EH (cell line): ENCODE measurements around the gene CLIP1.
"Not testable (repeated sequence)": the region's sequence is repeated elsewhere in the genome, so short reads cannot be mapped to it uniquely, and the experiment has no call there.

Experiments used
- DNase-seq: peaks from one replicate; pipeline ENCODE4 v3.0.0-alpha.2; 2015; ENCODE audit warnings: low read depth

Gene CLIP1

GRCh38 chr12:122435186-122435585 lies 12.7 kb upstream of the CLIP1 start:
- DNase-seq: no peak

GRCh38 chr12:122429043-122429442 lies 6.6 kb upstream of the CLIP1 start:
- not testable (repeated sequence) for DNase-seq

GRCh38 chr12:122427403-122427802 lies 4.9 kb upstream of the CLIP1 start:
- DNase-seq: no peak

DNA sequence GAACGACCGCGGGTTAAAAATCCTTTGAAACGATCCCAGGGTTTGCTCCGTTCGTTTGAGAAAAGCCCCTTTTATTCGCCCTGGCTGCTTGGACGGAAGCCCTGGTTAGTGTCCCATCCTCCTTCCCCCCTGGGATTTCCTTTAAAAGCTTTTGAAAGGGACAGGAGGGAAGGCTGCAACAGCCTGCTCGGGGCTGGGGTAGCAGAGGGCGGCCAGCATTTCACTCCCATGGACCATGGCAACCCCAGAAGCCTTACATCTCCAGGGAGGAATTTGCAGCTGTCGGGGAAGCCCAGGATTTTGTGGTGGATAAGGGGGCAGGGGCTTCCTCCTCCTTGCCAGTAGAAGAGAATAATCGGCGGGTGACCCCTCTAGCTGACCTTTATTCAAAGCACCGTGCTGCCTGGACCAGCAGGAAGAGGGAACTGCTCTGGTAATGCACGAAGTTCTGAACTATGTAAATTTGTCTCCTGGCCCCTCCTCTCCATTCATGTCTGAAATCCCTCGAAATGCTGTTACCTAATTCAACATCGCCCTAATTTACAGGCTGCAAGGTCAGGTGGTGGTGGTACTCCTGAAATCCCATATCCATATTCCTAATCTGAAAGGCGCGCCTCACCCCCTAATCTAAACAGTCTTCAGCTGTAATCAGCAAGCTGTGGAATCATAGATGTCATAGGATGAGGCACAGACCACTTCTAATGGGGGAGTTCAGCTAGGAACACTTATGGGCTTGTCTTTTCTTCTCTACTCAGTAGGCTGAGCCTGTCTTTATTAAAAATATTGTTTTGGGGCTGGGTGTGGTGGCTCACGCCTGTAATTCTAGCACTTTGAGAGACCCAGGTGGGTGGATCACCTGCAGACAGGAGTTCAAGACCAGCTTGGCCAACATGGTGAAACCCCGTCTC lies 1.0 kb upstream of the CLIP1 start:
- DNase-seq: peak; percentile 35

DNA sequence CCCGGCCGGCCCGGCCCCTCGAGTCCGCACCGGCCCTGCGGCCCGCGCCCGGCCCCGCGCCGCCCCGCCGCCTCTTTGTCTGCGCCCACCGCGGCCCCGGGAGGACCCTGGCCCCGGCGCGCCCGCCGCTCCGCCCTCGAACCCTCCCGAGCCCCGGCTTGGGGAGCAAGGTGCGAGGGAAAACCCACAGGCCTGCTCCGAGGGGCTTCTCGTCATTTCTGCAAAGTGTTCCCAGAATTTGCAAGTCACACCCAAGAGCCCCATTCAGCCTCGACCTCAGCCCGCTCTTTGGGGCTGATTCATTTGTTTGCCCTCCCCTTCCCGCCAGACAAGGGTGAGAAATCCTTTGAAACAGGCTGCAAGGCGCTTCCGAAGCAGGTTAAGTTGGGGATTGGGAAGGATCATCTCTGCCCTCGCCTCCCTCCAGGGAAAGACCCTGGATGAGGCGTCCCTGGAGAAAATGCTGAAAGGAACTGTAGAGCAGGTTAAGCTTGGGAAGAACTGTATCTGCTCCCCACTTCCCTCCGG lies 325 bp upstream of the CLIP1 start:
- DNase-seq: peak; percentile 68

GRCh38 chr12:122421187-122421820 lies 1.2 kb downstream of the CLIP1 start:
- peak; percentile 73 for DNase-seq

- DNase-seq: no peak
These were observed 1.9 kb downstream of the CLIP1 start for GRCh38 chr12:122420471-122421162.

DNA sequence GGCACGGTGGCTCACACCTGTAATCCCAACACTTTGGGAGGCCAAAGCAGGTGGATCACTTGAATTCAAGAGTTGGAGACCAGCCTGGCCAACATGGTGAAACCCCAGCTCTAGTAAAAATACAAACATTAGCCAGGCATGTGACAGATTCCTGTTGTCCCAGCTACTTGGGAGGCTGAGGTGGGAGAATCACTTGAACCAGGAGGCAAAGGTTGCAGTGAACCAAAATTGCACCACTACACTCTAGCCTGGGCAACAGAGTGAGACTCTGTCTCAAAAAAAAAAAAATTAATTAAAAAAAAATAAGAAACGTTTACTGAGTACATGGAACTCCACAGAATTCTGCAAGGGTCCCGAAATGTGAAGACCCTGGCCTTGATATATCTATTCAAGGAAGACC lies 3.4 kb downstream of the CLIP1 start:
- DNase-seq: not testable (repeated sequence)

- DNase-seq: not testable (repeated sequence)
These were observed 6.8 kb downstream of the CLIP1 start for GRCh38 chr12:122415665-122416064.

DNA sequence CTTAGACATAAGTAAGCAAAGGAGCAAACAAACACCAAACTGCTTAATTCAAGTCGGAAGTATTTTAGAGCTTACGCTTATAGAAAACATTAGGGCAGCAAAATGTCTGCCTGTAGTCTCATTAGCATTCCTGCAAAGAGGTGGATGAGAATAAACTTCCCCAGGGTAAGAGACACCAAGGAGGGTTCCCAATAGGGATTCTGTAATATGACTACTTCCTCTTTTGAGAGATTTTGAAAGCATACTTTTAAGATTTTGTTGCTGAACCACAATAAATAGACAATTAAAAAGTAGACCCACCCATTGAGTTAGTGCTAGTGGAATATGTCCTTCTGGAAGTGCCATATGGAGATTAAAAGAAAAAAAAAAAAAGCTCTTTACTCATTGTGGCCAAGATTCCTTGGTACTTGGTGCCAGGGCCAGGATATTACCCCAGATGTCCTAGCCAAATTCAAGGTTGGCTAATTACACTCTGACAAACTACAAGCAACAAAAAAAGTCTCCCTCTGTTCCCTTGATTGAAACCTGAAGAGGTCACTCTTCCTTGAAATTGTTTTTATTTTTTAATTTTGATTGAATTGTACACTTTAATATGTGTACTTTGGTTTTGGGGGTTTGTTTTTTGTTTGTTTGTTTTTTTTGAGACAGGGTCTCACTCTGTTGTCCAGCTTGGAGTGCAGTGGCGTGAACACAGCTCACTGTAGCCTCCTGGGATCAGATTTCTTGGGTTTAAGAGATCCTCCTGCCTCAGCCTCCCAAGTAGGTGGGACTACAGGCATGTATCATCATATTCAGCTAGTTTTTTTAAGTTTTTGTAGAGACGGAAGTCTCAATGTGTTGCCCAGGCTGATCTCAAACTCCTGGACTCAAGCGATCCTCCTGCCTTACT lies 8.7 kb downstream of the CLIP1 start:
- peak; percentile 45 for DNase-seq

DNA sequence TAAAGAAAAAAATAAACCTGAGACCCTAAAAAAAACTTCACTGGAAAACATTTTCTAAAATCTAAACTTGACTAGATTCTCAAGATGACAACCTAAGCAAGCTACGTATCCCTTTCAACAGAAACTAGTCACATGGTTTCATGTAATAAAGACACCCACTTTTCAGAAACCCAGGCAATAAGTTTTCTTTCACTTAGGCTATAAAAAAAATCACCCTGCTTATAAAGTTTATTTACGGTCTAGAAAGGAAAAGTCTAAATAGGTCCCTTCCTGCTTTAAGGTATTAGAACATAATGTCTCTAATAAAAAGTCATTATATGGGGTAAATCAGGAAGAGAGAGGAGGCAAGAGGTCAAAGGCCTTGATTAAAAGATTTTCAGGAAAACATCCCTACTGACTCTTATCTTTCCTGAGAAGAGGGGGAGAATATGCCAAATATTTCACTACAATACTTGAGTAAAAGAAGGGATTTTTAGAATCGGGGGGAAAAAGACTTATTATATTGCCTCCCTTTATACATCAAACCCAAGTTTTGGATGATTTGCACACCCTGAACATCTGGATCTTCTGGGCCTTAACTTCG lies 9.5 kb downstream of the CLIP1 start:
- DNase-seq: no peak

DNA sequence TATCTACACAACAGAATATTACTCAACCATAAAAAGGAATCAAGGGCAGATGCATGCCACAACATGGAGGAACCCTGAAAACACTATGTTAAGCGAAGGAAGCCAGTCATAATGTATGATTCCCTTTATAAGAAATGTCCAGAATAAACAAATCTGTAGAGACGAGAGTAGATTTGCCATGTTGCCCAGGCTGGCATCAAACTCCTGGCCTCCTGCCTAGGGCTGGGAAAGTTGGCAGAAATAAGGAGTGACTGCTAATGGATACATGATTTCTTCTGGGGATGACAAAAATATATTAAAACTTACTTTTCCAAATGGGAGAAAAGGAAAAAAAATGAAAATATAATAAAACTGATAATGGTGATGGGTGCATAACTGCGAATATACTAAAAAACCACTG lies 10.9 kb downstream of the CLIP1 start:
- no peak for DNase-seq

DNA sequence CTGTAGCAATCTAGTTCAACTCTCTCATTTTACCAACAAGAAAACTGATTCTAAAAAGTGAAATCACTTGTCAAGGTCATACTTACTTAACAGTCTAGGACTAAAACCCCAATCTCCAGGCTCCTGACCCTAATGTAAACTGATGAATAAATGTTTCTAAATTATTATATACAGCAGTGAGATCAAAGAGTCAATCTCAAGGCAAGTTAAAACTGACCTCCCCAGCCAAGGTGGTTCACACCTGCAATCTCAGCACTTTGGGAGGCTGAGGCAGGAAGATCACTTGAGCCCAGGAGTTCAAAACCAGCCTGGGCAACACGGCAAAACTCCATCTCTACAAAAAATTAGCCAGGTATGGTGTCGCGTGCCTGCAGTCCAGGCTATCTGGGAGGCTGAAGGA lies 15.3 kb downstream of the CLIP1 start:
- DNase-seq: no peak

DNA sequence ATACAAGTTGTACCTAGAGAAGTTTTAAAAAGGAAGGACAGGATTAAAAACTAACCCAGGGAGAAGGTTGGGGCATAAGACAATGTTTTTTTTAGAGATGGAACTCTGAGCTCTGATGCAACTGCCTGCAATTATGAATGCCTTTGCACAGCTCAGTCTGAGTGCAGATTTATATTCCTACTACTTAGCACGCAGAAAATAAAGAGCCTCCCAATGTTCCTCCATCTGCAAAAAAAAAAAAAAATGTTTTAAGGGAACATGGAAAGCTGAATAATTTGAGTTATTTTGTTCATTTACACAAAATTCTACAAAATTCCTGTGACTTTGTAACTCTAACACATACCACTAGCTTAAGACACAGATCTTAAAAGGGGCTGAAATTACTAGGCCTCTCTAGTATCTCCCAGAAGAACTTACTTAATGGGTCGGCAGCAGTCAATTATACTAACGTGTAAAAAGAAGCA lies 15.7 kb downstream of the CLIP1 start:
- DNase-seq: peak; percentile 87

DNA sequence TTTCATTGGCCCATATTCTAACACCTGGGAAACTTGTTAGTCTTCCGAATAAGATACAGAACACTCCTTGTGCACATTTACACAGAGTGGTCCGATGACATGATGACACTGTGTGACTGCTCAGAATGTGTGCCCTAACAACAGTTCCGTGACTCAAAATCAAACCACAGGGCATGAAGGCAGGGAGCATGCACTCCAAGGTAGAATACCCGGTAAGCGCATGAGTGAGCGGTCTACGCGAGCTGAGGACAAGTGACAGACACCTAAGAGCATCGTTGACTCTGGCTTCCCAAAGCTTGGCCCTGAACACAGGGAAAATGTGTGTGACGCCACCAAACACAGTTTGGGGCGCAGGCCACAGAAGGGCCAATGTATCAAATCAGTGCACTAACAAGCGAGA lies 18.6 kb downstream of the CLIP1 start:
- DNase-seq: no peak

- DNase-seq: no peak
These were observed 19.2 kb downstream of the CLIP1 start for GRCh38 chr12:122403115-122403770.

- no peak for DNase-seq
These were observed 20.2 kb downstream of the CLIP1 start for GRCh38 chr12:122402264-122402663.

DNA sequence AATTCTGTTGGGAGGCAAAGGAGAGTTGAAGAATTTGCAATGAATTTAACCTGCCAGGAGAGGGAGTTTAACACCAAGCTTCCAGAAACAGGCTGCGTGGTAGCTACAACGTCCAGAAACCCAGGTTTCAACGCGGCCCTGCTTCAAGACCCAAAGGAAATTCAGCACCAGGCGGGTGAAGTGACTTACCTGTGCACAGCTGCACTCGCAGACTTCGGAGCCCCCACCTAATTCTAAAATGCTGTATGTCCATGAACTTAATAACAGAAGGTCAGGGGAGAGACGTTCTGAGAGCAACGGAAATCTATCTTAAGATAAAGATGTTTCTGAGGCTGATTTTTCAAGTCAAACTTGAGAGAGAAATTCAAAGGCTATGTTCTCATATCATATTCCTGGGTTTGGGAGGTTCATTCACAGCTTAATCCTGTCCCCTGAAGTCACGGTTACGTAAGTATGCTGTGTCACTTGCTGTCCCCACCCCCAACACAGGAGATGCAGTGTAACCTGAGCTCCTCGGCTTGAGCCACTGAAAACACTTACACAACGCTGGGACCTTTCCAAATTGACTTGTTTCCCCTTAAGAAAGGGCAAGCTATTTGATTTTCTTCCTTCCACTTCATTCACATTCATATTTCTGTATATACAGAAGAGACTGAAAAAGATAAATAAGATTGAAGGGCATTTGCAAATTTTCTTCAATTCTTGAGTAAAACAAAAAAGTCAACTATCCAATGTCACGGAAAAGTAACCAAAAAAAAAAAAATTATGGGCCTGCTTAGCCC lies 22.7 kb downstream of the CLIP1 start:
- DNase-seq: peak; percentile 93

GRCh38 chr12:122399254-122399591 lies 23.2 kb downstream of the CLIP1 start:
- no peak for DNase-seq

GRCh38 chr12:122397981-122398380 lies 24.5 kb downstream of the CLIP1 start:
- DNase-seq: not testable (repeated sequence)
